Transverse colon (tissue), 4 donors: ENCODE results near the gene ZNF853. TPM values are rescaled to one million over a fixed set of nuclear protein-coding genes. Genes with fewer than 3 reads are reported as not detected.

Experiments
- DNase-seq: peaks from one replicate; pipeline ENCODE4 v3.0.0-alpha.2; 2019
- H3K27ac ChIP-seq, 4 donors: fragments of 200-600 bp; sonication (generic); 2 replicates each; pipeline ENCODE4 v1.5.1; 2016 to 2018; ENCODE audit warnings: inconsistent platforms in 4 of 4
- H3K27me3 ChIP-seq: fragments of 200-600 bp; sonication (generic); 2 replicates; pipeline ENCODE4 v1.5.1; 2017; ENCODE audit warnings: inconsistent platforms
- H3K36me3 ChIP-seq, 4 donors: fragments of 200-600 bp; sonication (generic); 2 replicates each; pipeline ENCODE4 v1.5.1; 2017 to 2019; ENCODE audit warnings: inconsistent platforms in 4 of 4
- H3K4me1 ChIP-seq, 4 donors: fragments of 200-600 bp; sonication (generic); 2 replicates each; pipeline ENCODE4 v1.5.1; 2017 to 2020; ENCODE audit warnings: inconsistent platforms in 4 of 4
- H3K4me3 ChIP-seq, 4 donors: fragments of 200-600 bp; sonication (generic); 1 replicate in 1 of 4; 2 replicates in 3 of 4; pipeline versions ENCODE4 v1.5.1 to v1.6.1; 2017 to 2019; ENCODE audit warnings: inconsistent platforms in 4 of 4
- H3K9me3 ChIP-seq, 2 donors: fragments of 200-600 bp; sonication (generic); 2 replicates each; pipeline ENCODE4 v1.5.1; 2017 to 2019; ENCODE audit warnings: inconsistent platforms in 2 of 2
- CTCF ChIP-seq, 5 experiments: fragments of 200-600 bp in 3 of 5; fragments of 450-650 bp in 2 of 5; sonication (generic) in 3 of 5; IDR thresholded peaks; 1 replicate in 2 of 5; 2 replicates in 3 of 5; pipeline ENCODE4 v1.5.1; 2016 to 2017; ENCODE audit warnings: antibody characterized with exemption in 5 of 5, inconsistent platforms in 3 of 5, mild to moderate bottlenecking in 2 of 5, moderate library complexity in 1 of 5
- EP300 ChIP-seq: sonication (generic); formaldehyde crosslinking; IDR thresholded peaks from one replicate; pipeline ENCODE4 v1.6.1; 2017; ENCODE audit warnings: antibody characterized with exemption, low read depth
- POLR2A ChIP-seq: fragments of 450-650 bp; IDR thresholded peaks from one replicate; pipeline ENCODE4 v1.6.1; 2016; ENCODE audit warnings: antibody characterized with exemption, mild to moderate bottlenecking, moderate library complexity
- POLR2AphosphoS5 ChIP-seq, 3 donors: sonication (generic); formaldehyde crosslinking; IDR thresholded peaks; one replicate each; pipeline ENCODE4 v1.6.1; 2016; ENCODE audit warnings: antibody characterized with exemption in 3 of 3
- WGBS, 2 donors: methylation state at CpG; one replicate each; pipeline ENCODE4 v1.1.5; 2018; ENCODE audit warnings: low coverage in 1 of 2; 5-methylcytosine and 5-hydroxymethylcytosine counted together
- in situ Hi-C, 4 donors: fragments of 200-750 bp; cut with MboI; loops; one replicate each; pipeline versions ENCODE4 v1.15.0 to v1.15.1; 2017; ENCODE audit warnings: low sequenced_read_pairs in 3 of 4, low pct_ligation_motif_present in 1 of 4, low pct_unique_long_range_greater_than_20kb in 1 of 4
- intact Hi-C: fragments of 100-400 bp; cut with DNase I; formaldehyde crosslinking; loops from one replicate; pipeline ENCODE4 v1.15.1; 2023; ENCODE audit warnings: low total_unique reads
- total RNA-seq, 4 donors: library from RNA; depleted of rRNA; stranded (reverse); fragments of >200 nt; gene quantifications; one replicate each; pipeline ENCODE4 v1.1.0, GENCODE V29; 2016

The ZNF853 gene
- total RNA-seq, 4 donors from 2014 or later = 2.9 to 18.7 (median 7.3) TPM

- DNase-seq = peak; percentile 64
- in situ Hi-C loops = no loop called here
- H3K9me3 ChIP-seq = no peaks in the 10 kb centered on the region
- peak within 1 kb of the TSS; percentile 78 to 87 (median 86) for H3K27ac ChIP-seq
- no peaks in the 10 kb centered on the region for H3K27me3 ChIP-seq
- intact Hi-C loops = loop anchor here (5.0 kb wide), 1 partner anchor 930 kb away; the partner anchor contains the start of gene MIOS
- peak within 1 kb of the TSS; percentile 63 to 98 (median 95) for H3K4me3 ChIP-seq
- no peak for TF ChIP-seq EP300
- TF ChIP-seq POLR2A = peak; percentile 31
- no peak for TF ChIP-seq CTCF (IDR thresholded peaks at IDR 0.05)
- peak in 2 of 3 donors; percentile 55 to 73 for TF ChIP-seq POLR2AphosphoS5 (IDR thresholded peaks at IDR 0.05)
- H3K36me3 ChIP-seq = peaks cover 0 to 4% (median 0%) of the 10 kb centered on the region in 4 donors
- peaks cover 7 to 25% (median 16%) of the 10 kb centered on the region in 4 donors for H3K4me1 ChIP-seq
- WGBS, 2 donors = 3% methylated on average over 19 of the region's 104 CpGs; no CpG with 5 or more reads in 1 of the 2 donors
Measured at GRCh38 chr7:6636741-6637543, 21.5 kb downstream of the ZNF853 start, which contains the start of gene ZNF316. TSS of gene ZNF316 (plus strand) at chr7:6637318. CDS start at chr7:6642410, 5,092 bp downstream.

- Histone ChIP-seq H3K36me3 (peaks cover 0 to 8% (median under 1%) of the 10 kb centered on the region in 4 donors), H3K27ac (peak overlapping the region; percentile 59 to 76 (median 67)), H3K4me1 (peaks cover 7 to 25% (median 16%) of the 10 kb centered on the region in 4 donors), H3K27me3 (no peaks in the 10 kb centered on the region), H3K9me3 (no peaks in the 10 kb centered on the region), H3K4me3 (peak overlapping the region; percentile 63 to 96 (median 94))
- in situ Hi-C loops (no loop called here), intact Hi-C loops (loop anchor here (5.0 kb wide), 1 partner anchor 930 kb away; the partner anchor contains the start of gene MIOS)
- peak; percentile 41 for DNase-seq
- 2% methylated on average over 14 of the region's 60 CpGs; no CpG with 5 or more reads in 1 of the 2 donors for WGBS, 2 donors
- peak in 4 of 5 experiments; percentile 20 to 32 (median 26) for TF ChIP-seq CTCF (IDR thresholded peaks at IDR 0.05)
- TF ChIP-seq POLR2AphosphoS5 (IDR thresholded peaks at IDR 0.05) = no peak
- no peak for TF ChIP-seq POLR2A
Measured at GRCh38 chr7:6637544-6638229, 22.3 kb downstream of the ZNF853 start.

DNA sequence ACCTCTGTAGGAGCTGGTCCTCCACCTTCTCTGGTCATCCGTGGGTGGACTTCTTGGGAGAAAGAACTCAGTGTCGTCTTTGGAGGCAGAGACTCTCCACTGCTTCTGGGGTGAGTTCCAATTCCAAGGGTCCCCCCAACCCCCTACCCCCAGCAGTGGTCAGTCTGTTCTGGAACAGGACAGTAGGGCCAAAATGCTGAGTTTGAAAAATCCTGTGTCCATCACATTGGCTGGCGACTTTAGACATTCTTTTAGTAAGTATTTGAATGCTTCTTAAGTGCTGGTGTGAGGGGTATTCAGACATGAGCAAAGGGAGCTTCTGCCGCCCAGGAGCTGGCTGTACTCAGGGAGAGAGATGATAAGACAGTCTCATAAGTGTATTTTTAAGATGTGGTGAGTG is 23.6 kb downstream of the ZNF853 start:
- 84% methylated on average over 4 of the region's 4 CpGs; no CpG with 5 or more reads in 1 of the 2 donors for WGBS, 2 donors
- H3K27ac ChIP-seq = no peak overlapping the region
- no peak for DNase-seq
- TF ChIP-seq POLR2A (no peak), EP300 (no peak), POLR2AphosphoS5 (IDR thresholded peaks at IDR 0.05) (no peak)
- in situ Hi-C loops = no loop called here
- peaks cover 0 to 15% (median 7%) of the 10 kb centered on the region in 4 donors for H3K36me3 ChIP-seq
- intact Hi-C loops = loop anchor here (5.0 kb wide), 1 partner anchor 928 kb away; the partner anchor contains the start of gene MIOS
- H3K4me1 ChIP-seq = peaks cover 7 to 25% (median 16%) of the 10 kb centered on the region in 4 donors
- H3K27me3 ChIP-seq = no peaks in the 10 kb centered on the region
- H3K4me3 ChIP-seq = no peak overlapping the region
- no peaks in the 10 kb centered on the region for H3K9me3 ChIP-seq

GRCh38 chr7:6639627-6640026 is 24.2 kb downstream of the ZNF853 start:
- Histone ChIP-seq H3K9me3 (no peaks in the 10 kb centered on the region), H3K36me3 (peaks cover 0 to 20% (median 9%) of the 10 kb centered on the region in 4 donors), H3K4me3 (no peak overlapping the region), H3K27ac (no peak overlapping the region), H3K4me1 (peaks cover 7 to 25% (median 16%) of the 10 kb centered on the region in 4 donors), H3K27me3 (no peaks in the 10 kb centered on the region)
- TF ChIP-seq POLR2A = no peak
- no peak for TF ChIP-seq CTCF (IDR thresholded peaks at IDR 0.05)
- TF ChIP-seq EP300 = no peak
- no peak for TF ChIP-seq POLR2AphosphoS5 (IDR thresholded peaks at IDR 0.05)
- intact Hi-C loops = loop anchor here (5.0 kb wide), 1 partner anchor 928 kb away; the partner anchor contains the start of gene MIOS
- in situ Hi-C loops = no loop called here
- 92% methylated on average over 10 of the region's 11 CpGs; no CpG with 5 or more reads in 1 of the 2 donors for WGBS, 2 donors
- no peak for DNase-seq
